Amniotic epithelial cell (primary cell): Measurements from ENCODE around the gene KLHL30.

Experiments
- DNase-seq: peaks from one replicate; pipeline ENCODE4 v3.0.0-alpha.2; 2010; ENCODE audit warnings: low read depth

Gene KLHL30

GRCh38 chr2:238148981-238149380 lies 10.5 kb downstream of the KLHL30 start:
- DNase-seq = no peak

GRCh38 chr2:238149841-238150572 lies 11.5 kb downstream of the KLHL30 start:
- DNase-seq = no peak

- DNase-seq = no peak
Observed at GRCh38 chr2:238150686-238151085, 12.2 kb downstream of the KLHL30 start.

DNA sequence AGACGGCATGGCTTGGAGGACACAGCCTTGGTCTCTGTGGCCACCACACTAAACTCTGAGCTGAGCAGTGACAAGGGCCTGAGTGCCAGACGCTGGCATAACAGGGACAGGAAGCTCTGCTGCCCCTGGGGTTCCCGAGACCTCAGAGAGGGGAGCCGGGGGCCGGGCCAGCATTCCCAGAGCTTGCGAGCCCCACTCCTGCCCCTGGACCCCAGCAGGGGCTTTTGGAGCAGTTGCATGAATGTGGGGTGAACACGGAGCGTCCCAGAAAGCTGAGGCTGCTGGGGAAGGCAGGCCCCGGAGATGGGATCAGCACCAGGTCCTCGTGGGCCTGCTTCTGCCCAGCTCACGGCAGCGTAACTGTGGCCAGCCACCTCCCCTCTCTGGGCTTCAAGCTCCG lies 12.7 kb downstream of the KLHL30 start:
- DNase-seq = no peak

DNA sequence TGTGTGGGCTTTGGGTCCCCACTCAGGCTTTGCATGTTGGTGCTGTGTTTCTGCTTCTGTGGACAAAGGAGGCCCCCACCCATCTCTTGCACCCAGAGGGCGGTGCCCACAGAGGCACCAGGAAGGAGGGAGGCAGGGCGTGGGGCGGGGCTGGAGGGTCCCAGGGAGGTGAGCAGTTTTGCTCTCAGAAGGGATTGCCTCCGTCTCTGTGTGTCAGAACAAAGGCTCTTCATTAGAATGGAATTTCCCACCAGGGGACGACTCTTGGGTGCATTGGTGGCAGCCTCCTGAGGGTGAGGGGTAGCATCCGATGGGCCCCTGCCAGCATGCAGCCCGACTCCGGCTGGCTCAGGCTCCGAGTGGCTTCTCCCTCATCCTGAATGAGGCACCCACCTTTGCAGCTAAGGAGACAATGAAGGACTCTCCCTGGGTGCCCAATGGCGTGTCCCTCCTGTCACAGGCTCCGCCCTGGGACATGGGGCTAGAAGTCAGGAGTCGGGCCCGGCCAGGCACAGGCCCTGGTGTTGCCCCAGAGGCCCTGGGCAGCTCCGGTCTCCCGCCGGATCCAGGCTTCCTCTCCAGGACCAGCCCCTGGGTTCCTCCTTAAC lies 13.3 kb downstream of the KLHL30 start:
- no peak for DNase-seq

DNA sequence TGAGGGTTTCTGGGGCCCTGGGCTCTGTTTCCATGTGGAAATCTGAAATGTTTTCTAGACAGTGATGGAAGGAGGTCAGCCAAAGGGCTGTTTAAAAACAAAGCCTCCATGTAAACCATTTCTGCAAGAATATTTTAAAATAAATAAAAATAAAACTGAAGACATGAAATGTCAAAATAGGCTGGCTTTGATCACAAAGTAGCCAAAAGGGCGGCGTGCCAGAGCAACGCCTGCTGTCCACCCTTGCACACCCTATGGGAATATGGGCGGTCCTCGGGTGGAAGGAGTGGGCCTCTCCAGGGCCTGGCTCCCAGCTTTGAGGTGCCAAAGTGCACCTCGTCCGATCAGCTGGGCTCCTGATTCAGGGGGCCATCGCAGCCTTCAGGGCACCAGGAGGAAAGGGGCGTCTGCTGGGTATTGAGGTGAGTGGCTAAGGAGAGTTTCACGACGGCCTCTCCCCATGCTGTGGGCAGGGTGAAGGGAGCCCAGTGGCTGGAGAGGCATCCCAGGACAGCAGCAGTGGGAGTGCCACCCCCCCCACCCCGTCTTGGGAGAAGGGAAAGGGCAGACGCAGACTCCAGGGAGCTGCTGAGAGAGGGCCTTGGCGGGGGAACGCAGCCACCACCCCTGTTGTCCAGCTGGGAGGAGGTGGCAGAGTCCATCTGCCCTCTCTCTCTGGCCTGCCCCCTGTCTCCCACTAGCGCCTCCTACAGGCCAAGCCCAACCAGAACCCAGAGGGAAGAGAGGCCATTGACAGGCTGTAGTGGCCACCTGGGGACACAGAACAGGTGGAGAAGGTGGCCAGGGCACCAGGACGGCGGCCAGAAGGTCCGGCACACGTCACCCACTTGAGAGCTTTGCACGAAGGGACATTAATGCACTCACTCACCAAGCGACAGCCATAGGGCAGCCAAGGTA lies 14.6 kb downstream of the KLHL30 start:
- DNase-seq = no peak

- DNase-seq = no peak
Observed at GRCh38 chr2:238154570-238154969, 16.1 kb downstream of the KLHL30 start.

DNA sequence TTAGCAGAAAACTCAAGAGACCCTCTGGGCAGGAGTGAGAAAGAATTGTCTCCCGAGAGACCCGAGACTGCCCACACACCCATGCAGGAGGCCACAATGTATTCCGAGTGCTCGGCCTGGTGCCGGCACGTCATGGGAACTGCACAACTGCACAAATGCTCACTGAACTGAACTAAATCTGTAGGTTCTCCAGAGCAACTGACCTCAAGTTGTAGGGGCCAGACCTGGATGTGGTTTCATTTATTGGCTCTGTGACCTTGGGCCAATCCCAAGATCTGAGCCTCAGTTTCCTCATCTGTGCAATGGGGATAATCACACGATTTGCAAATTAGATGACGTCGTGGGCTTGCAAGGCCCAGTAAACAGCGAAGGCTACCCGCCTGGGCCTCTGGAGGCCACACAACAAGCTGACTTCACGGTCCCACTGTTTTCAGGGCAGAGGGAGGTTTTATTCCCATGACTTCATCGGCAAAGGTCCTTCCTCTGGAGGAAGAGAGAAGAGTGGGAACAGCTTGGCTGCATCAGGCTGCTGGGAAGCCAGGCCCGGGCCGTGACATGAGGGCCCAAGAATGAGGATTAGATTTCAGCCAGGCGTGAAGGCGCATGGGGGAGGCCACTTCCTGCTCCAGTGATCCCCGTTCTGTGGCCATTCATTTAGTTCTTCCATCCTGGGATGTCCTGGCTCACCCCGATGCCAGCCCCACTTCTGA lies 16.7 kb downstream of the KLHL30 start:
- DNase-seq = no peak

DNA sequence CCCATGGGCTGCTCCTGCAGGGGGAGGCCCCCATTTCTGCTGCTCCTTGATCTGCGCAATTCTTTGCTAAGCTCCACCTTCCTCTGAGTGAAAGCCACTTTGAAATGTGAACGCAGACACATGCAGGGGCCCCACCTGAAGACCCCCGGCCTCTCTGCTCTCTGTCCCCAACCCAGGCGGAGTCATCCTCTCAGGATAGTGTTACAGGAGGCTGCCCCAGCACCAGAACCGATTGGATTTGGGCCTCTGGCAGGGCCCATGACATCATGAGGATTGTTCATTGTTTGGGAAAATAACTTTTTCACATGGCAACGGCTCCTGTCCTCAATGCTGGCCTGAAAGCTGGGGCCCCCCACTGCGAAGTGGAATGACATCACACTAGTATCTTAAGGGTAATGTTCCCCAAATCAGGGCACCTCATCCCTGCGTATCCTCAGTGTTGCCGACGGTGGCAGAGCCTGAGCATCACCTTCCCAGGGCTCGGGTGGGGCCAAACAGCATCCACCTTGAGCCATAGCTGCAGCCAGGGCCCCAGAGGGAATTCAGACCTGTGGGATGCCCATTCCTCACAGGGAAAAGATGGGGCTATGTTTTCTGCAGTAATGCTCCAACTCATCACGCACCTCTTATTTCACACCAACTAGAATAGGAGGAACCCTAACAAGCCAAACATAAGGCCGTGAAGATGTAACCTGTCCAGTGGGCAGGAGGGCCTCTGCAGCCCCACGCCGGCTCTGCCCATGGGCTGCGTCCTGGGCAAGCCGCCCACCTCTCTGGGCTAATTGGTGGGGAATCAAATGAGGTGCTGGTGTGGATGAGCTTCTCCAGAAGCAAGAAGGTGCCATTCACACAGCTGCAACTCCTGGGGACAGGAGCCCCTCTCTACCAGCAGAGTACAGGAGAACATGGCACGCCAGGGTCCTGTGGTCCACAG lies 17.6 kb downstream of the KLHL30 start:
- no peak for DNase-seq

DNA sequence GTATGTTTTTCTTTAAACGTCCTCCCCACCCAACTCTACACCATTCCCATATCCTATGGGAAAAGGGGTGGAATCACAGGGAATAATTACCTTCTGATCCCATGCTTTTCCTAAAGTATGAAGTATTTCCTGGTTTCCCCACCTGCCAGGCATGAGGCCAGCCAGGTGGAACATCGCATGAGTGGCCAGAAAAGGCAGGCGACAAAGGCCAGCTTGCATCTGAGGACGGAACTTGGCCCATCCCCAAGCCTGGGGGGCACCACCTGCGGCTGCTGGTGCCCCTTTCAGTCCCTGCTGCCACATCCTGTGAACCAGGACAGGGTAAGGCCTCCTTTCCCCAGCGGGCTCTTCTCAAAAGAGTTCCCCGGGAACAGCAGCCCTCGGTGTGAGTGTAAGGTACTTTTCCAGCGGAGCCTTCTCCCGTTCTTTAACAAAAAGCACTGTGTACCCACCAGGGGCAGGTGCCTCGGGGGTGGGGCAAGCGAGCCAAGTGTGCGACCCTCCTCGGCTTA lies 19.1 kb downstream of the KLHL30 start:
- DNase-seq = no peak

GRCh38 chr2:238158018-238158508 lies 19.6 kb downstream of the KLHL30 start:
- no peak for DNase-seq

DNA sequence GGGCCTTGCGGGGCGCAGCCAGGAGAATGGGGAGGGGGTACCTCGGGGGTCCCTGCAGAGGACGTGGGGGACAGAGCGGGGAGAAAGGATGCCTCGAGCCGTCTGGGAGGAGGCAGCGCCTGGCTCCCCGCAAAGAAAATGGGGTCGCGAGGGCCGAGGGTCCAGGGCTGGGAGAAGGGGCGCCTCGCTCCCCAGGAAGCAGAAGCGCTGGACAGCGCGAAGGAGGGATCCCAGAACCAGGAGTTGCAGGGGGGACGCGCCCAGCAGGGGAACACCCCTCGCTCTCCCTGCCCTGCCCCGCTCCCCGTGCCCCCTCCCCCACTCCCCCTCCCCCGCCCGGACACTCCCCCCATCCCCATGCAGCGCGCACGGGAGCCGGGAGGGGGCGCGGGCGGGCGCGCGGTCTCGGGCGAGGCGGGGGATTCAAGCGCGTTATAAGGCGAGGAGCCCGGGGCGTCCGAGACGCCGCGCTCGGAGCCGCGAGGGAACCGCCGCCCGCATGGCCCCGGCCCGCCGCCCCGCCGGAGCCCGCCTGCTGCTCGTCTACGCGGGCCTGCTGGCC lies 20.1 kb downstream of the KLHL30 start, which contains the start of gene ERFE:
ERFE (plus strand) TSS at position 462 of the 562 bp plus-strand sequence; CDS start at position 500, 38 bp downstream.
- no peak for DNase-seq

DNA sequence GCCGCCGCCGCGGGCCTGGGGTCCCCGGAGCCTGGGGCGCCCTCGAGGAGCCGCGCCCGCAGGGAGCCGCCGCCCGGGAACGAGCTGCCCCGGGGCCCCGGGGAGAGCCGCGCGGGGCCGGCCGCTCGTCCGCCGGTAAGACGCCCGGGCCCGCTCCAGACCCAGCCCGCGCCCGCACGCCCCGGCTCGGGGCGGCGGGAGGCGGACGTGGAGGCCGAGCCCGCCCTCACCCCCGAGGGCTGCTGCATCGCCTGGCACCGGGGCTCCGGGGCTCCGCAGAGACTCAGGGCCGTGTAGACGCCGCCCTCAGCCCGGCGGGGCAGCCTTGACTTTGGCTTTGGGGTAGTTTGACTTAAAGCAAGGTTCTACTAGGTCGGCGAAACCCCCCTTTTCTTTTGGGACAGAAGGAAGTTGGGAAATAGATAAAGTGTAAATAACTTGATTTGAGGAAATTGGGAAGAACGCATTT lies 20.6 kb downstream of the KLHL30 start:
- no peak for DNase-seq

DNA sequence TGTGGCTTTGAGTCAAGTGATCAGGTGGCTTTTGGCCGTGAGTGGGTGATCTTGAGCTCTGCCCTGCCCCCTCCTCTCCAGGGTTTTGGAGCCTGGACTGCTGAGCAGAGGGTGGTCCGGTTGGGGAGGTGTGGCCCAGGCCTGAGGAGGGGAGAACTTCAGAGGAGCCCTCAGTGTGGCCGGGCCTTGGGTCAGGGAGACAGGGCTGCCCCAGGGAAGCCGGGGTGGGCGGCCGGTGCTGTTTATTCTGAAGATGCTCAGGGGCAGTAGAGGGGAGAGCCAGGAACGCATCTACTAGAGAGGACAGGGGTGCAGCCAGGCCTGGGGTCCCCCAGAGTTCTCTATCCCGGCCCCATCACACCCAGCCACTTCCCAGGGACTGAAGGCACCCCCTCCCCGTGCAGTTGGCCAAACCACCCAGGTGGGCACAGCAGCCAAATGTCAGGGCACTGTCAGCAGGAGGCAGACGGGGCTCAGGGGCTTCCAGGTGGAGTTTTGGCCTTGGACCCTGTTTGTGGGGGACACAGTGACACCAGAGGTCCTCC lies 21.3 kb downstream of the KLHL30 start:
- no peak for DNase-seq

DNA sequence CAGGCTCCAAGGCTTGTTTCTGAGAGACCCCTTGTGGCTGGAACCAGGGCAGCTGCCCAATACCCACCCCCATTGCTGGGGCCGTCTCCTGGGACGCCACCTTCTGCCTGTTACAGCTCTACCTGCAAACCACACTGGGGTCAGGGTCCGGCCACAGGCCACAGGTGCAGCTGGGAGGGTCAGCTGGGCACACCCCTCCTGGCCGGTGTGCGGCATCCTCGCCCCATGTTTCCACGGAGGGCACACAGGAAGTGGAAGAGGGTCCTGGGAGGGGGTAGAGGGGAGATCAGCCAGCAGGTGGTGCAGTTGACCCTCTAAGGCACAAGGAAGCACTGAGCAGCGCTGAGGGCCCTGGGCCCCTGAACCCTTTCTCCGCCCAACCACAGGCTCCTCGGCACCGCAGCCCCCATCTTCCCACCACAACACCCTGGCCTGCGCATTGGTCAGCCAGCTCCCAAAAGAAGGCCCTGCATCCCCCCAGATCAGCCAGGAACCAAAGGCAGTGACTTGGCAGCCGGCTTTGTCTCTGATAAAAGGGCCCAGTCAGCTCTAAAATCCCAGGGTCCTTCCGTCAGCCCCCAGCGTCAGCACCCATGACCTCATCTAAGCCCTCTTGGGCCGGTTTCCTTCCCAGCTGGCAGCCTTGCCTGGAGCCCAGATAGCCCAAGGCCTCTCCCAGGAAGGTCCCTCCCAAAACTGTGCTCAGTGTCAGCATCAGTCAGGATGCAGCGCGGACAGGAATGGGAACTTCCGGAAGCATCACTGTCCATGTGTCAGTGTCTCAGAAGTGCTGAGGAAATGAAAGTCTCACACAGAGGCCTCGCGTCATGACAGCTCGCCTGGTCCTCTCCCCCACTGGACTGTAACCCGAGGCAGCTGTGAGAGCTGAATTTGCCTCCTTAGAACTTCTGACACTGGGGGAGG lies 22.0 kb downstream of the KLHL30 start:
- DNase-seq = no peak

DNA sequence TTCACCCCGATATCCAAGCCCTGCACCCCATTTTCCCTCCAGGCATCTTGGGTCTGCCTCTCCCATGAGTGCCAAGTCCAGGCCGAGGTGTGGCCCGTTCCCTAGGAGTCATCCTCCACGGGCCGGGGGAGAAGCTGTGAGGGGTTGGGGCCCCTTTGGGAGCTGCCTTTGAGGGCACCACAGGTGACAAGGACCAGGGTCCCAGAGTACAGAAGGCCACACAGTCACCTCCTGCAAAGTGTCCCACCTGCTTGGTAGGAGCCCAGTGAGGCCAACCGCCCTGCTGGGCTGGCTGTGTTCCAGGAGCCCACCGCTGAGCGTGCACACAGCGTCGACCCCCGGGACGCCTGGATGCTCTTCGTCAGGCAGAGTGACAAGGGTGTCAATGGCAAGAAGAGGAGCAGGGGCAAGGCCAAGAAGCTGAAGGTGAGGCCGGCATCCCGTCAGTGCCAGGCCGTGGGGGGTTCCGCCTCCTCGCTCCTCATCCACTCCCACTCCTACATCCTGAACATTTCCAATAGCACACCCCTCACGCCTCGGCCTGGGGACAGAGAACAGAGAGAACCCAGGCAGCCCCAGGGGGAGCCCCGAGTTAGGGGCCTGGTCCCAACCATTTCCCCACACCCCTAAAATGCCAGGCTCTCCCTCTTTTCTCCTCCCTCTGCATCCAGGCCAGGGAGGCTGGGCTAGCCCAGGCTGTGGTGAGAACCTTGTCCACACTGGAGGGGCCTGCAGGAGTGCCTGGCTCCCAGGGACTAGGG lies 23.0 kb downstream of the KLHL30 start:
- DNase-seq = no peak

- DNase-seq = no peak
Observed at GRCh38 chr2:238162251-238162845, 23.9 kb downstream of the KLHL30 start.
